Stomach (tissue), 9 donors: ENCODE results near the gene TTLL1. TPM values are rescaled to one million over a fixed set of nuclear protein-coding genes. Genes with fewer than 3 reads are reported as not detected.
A peak's percentile ranks its signal among the peaks of the same experiment; 100 is the strongest.

ENCODE experiments used
- DNase-seq, 2 donors: peaks; one replicate each; pipeline versions ENCODE4 v3.0.0 to v3.0.0-alpha.2; 2013 to 2019
- H3K27ac ChIP-seq, 5 donors: fragments of 200-600 bp in 4 of 5; sonication (generic) in 4 of 5; one replicate each; pipeline ENCODE4 v1.5.1; 2013 to 2019; ENCODE audit warnings: mild to moderate bottlenecking in 1 of 5, moderate library complexity in 1 of 5
- H3K27me3 ChIP-seq, 3 donors: fragments of 200-600 bp; sonication (generic); one replicate each; pipeline ENCODE4 v1.5.1; 2017 to 2019; ENCODE audit warnings: mixed run types in 1 of 3
- H3K36me3 ChIP-seq, 4 donors: fragments of 200-600 bp; sonication (generic); 1 replicate in 3 of 4; 2 replicates in 1 of 4; pipeline ENCODE4 v1.5.1; 2016 to 2019
- H3K4me1 ChIP-seq, 4 donors: fragments of 200-600 bp; sonication (generic); one replicate each; pipeline ENCODE4 v1.5.1; 2016 to 2019
- H3K4me3 ChIP-seq, 4 donors: fragments of 200-600 bp; sonication (generic) in 3 of 4; one replicate each; pipeline ENCODE4 v1.5.1; 2016 to 2019; ENCODE audit warnings: mild to moderate bottlenecking in 1 of 4
- H3K9me3 ChIP-seq, 4 donors: fragments of 200-600 bp; sonication (generic); one replicate each; pipeline ENCODE4 v1.5.1; 2016 to 2019
- POLR2A ChIP-seq, 4 donors: fragments of 450-650 bp; IDR thresholded peaks; one replicate each; pipeline ENCODE4 v1.6.1; 2016; ENCODE audit warnings: antibody characterized with exemption in 4 of 4, control low read depth in 2 of 4, mild to moderate bottlenecking in 1 of 4, moderate library complexity in 1 of 4
- POLR2AphosphoS5 ChIP-seq, 3 donors: sonication (generic); formaldehyde crosslinking; IDR thresholded peaks; one replicate each; pipeline ENCODE4 v1.6.1; 2016; ENCODE audit warnings: antibody characterized with exemption in 3 of 3
- WGBS, 5 donors: extraction: QIAGEN DNeasy Blood & Tissue Kit in 3 of 5; methylation state at CpG; one replicate each; pipeline versions ENCODE4 v1.1.5 to v1.1.7; 2013 to 2018; 5-methylcytosine and 5-hydroxymethylcytosine counted together
- intact Hi-C: fragments of 100-400 bp; cut with DNase I; formaldehyde crosslinking; loops from one replicate; pipeline ENCODE4 v1.15.1; 2023; ENCODE audit warnings: low total_unique reads
- polyA plus RNA-seq, 3 donors: library from polyadenylated mRNA; stranded (reverse); fragments of 200-250 nt; gene quantifications; one replicate each; pipeline ENCODE4 v1.2.3, GENCODE V29; 2013
- total RNA-seq, 5 donors: library from RNA; depleted of rRNA; stranded (reverse); fragments of >200 nt; gene quantifications; one replicate each; pipeline versions ENCODE4 v1.1.0 to v1.2.3, GENCODE V29; 2014 to 2016
- TF ChIP-seq, protein P1 (sequence below), 7 experiments: fragments of 450-650 bp in 4 of 7; fragments of 200-600 bp in 3 of 7; sonication (generic) in 3 of 7; IDR thresholded peaks; one replicate each; pipeline ENCODE4 v1.5.1; 2016 to 2019; ENCODE audit warnings: antibody characterized with exemption in 7 of 7, control low read depth in 2 of 7, mild to moderate bottlenecking in 1 of 7
- donor health status: healthy with polysubstance abuse.
- donor health status: Bipolar disorder and iron deficiency.
- donor health status: healthy.

TTLL1 gene
- total and polyA plus RNA-seq, 8 donors, result 3.3 to 16.3 (median 4.8) TPM; not detected in 2

DNA sequence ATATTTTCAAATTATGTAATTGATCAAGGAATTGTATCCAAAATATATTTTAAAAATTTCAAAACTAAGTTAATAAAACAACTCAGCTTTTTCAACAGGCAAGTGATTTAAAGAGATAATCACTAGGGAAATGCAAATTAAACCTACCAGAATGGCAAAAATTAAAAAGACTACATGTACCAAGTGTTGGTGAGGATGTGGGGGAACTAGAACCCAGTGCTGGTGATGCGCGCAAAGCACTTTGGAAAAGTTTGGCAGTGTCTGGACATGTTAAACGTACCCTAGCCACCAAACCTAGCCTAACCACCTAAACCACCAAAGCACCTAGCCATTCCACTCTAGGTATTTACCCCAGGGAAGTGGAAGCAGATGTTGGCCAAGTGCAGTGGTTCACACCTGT lies 97.1 kb downstream of the TTLL1 start:
- WGBS, 5 donors, result 93 to 98% (median 95%) methylated on average over 3 of the region's 3 CpGs
- intact Hi-C loops, result no loop called here
- peaks cover 59 to 79% (median 71%) of the 10 kb centered on the region in 4 donors for H3K4me1 ChIP-seq

DNA sequence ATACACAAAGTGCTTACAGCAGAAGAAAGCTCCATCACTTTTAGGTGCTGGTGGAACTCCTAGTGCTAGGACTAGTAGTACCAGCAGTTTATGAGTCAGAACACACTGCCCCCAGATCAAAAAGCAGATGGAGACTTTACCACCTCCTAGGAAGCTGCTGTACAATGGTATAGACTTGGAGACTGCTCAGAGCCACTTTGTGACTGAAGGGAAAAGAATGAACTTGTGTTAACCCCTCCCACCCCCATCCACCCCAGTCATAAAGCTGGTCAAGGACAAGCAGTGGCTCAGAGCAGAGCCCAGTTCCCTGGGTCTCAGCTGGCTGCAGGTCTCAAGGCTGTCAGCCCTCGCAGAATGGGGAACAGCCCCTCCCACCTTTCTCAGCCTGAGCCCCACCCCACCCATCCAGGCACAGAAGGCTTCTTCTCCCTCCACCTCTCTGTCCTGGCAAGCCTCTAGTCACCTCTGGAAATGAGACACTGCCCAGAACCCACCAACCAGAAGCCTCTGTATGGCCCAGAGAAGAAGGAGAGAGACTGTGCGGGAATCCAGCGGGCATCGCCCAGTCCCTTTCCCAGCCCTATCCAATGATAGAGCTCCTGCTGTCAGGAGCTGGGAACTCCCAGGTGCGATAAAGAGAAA lies 98.1 kb downstream of the TTLL1 start:
- WGBS, 5 donors, result 29 to 52% (median 37%) methylated on average over 5 of the region's 5 CpGs
- no peaks in the 10 kb centered on the region for H3K36me3 ChIP-seq
- peak overlapping the region; percentile 32 to 79 (median 72) for H3K27ac ChIP-seq
- no peak for TF ChIP-seq POLR2A (IDR thresholded peaks at IDR 0.05)
- TF ChIP-seq POLR2AphosphoS5 (IDR thresholded peaks at IDR 0.05), result peak in 1 of 3 donors; percentile 44
- no peaks in the 10 kb centered on the region for H3K9me3 ChIP-seq
- no peak for DNase-seq
- intact Hi-C loops, result no loop called here
- no peak overlapping the region for H3K4me3 ChIP-seq
- H3K27me3 ChIP-seq, result no peaks in the 10 kb centered on the region
- H3K4me1 ChIP-seq, result peaks cover 49 to 78% (median 65%) of the 10 kb centered on the region in 4 donors

More for the DNA sequence above, 97.1 kb downstream of the TTLL1 start:
- no peak for TF ChIP-seq POLR2A (IDR thresholded peaks at IDR 0.05)
- TF ChIP-seq, protein P1, sequence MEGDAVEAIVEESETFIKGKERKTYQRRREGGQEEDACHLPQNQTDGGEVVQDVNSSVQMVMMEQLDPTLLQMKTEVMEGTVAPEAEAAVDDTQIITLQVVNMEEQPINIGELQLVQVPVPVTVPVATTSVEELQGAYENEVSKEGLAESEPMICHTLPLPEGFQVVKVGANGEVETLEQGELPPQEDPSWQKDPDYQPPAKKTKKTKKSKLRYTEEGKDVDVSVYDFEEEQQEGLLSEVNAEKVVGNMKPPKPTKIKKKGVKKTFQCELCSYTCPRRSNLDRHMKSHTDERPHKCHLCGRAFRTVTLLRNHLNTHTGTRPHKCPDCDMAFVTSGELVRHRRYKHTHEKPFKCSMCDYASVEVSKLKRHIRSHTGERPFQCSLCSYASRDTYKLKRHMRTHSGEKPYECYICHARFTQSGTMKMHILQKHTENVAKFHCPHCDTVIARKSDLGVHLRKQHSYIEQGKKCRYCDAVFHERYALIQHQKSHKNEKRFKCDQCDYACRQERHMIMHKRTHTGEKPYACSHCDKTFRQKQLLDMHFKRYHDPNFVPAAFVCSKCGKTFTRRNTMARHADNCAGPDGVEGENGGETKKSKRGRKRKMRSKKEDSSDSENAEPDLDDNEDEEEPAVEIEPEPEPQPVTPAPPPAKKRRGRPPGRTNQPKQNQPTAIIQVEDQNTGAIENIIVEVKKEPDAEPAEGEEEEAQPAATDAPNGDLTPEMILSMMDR (IDR thresholded peaks at IDR 0.05), result no peak
- H3K9me3 ChIP-seq, result no peaks in the 10 kb centered on the region
- no peak overlapping the region for H3K4me3 ChIP-seq
- H3K27me3 ChIP-seq, result no peaks in the 10 kb centered on the region
- no peak for DNase-seq
- peak overlapping the region in 4 of 5 donors; percentile 76 to 93 (median 82) for H3K27ac ChIP-seq
- H3K36me3 ChIP-seq, result no peaks in the 10 kb centered on the region

DNA sequence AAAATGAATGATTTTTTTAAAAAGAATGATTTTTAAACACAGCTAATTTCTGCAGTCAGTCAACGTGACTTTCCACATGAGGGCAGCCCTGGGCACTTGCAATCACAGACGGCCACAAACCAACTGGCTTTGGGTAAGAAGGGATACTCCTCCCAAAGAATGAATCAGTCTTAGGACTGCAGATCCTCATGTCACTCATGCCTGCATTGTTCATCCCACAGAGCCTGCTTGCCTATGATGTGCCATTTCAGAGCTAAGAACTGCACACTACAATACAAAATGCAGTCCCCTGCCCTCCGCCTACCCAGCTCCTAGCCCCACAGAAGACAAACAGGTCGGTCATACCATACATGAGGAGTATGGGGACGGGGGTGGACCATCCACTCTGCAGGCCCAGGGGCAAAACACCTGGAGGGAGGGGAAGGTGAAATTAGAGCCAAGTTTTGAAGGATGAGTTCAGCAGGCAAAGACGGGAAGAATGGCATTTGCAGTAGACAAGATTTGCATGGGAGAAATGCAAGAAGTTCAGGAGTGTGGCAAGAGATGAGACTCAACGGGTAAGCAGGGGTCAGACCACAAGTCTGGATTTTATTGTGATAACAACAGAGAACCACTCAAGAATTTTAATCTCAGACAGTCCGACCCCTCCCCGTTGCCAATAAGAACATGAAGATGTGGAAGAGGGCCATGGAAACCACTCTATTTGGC lies 98.9 kb downstream of the TTLL1 start:
- Histone ChIP-seq H3K4me1 (peaks cover 41 to 78% (median 64%) of the 10 kb centered on the region in 4 donors), H3K27ac (peak overlapping the region in 3 of 5 donors; percentile 56 to 79 (median 72)), H3K4me3 (no peak overlapping the region), H3K36me3 (no peaks in the 10 kb centered on the region), H3K9me3 (no peaks in the 10 kb centered on the region), H3K27me3 (no peaks in the 10 kb centered on the region)
- 64 to 81% (median 66%) methylated on average over 8 to 9 of the region's 9 CpGs for WGBS, 5 donors
- TF ChIP-seq, protein P1 (IDR thresholded peaks at IDR 0.05), result no peak
- peak in 2 of 3 donors; percentile 7 to 46 for TF ChIP-seq POLR2AphosphoS5 (IDR thresholded peaks at IDR 0.05)
- intact Hi-C loops, result no loop called here
- peak in 1 of 2 donors; percentile 43 for DNase-seq

Other genes starting within 250 kb of the TTLL1 start
- 10 to 100 TPM in 4 of 5 donors, 1 to 10 TPM in 1; 4.6 to 77.5 (median 40.6) TPM for gene ARFGAP3, start 232.1 kb downstream of the TTLL1 start, total RNA-seq
- gene ARFGAP3, start 232.1 kb downstream of the TTLL1 start, polyA plus RNA-seq, result 10 to 100 TPM; 23.2 to 51.9 (median 39.2) TPM
- 100 to 1,000 TPM in 2 of 5 donors, 10 to 100 TPM in 3; 69.8 to 154 (median 87.9) TPM for gene PACSIN2, start 74.2 kb downstream of the TTLL1 start, total RNA-seq
- gene PACSIN2, start 74.2 kb downstream of the TTLL1 start, polyA plus RNA-seq, result 10 to 100 TPM; 24.9 to 44.0 (median 34.7) TPM
- 10 to 100 TPM in 2 of 5 donors, 1 to 10 TPM in 1, not detected in 2; 2.3 to 29.2 (median 13.5) TPM for gene BIK, start 21.4 kb upstream of the TTLL1 start, total RNA-seq
- 10 to 100 TPM; 12.8 to 25.5 (median 19.7) TPM for gene BIK, start 21.4 kb upstream of the TTLL1 start, polyA plus RNA-seq
- 100 to 1,000 TPM in 1 of 5 donors, 10 to 100 TPM in 3, not detected in 1; 11.7 to 197 (median 23.6) TPM for gene MCAT, start 54.0 kb upstream of the TTLL1 start, total RNA-seq
- 10 to 100 TPM; 17.0 to 24.6 (median 17.8) TPM for gene MCAT, start 54.0 kb upstream of the TTLL1 start, polyA plus RNA-seq
- gene TSPO, start 62.2 kb upstream of the TTLL1 start, total RNA-seq, result 100 to 1,000 TPM; 198 to 421 (median 397) TPM
- gene TSPO, start 62.2 kb upstream of the TTLL1 start, polyA plus RNA-seq, result 100 to 1,000 TPM; 323 to 489 (median 362) TPM
- 10 to 100 TPM in 4 of 5 donors, 1 to 10 TPM in 1; 4.1 to 64.3 (median 18.7) TPM for gene TTLL12, start 97.7 kb upstream of the TTLL1 start, total RNA-seq
- gene TTLL12, start 97.7 kb upstream of the TTLL1 start, polyA plus RNA-seq, result 10 to 100 TPM; 27.6 to 45.3 (median 32.7) TPM